Pulmonary artery endothelial cell (primary cell): Measurements from ENCODE around the gene NDUFS6. TPM values are rescaled to one million over a fixed set of nuclear protein-coding genes. Genes with fewer than 3 reads are reported as not detected.
"Not testable (repeated sequence)": the region's sequence is repeated elsewhere in the genome, so short reads cannot be mapped to it uniquely, and the experiment has no call there.

Experiments
- DNase-seq: peaks from one replicate; pipeline ENCODE4 v3.0.0-alpha.2; 2011; ENCODE audit warnings: low read depth, low spot score
- total RNA-seq: library from RNA; depleted of rRNA; stranded (reverse); fragments of >200 nt; gene quantifications from 2 replicates; pipeline ENCODE4 v1.2.3, GENCODE V29; 2014

Gene NDUFS6
- total RNA-seq, 1 donor from 2014 or later = 57.7 TPM

DNA sequence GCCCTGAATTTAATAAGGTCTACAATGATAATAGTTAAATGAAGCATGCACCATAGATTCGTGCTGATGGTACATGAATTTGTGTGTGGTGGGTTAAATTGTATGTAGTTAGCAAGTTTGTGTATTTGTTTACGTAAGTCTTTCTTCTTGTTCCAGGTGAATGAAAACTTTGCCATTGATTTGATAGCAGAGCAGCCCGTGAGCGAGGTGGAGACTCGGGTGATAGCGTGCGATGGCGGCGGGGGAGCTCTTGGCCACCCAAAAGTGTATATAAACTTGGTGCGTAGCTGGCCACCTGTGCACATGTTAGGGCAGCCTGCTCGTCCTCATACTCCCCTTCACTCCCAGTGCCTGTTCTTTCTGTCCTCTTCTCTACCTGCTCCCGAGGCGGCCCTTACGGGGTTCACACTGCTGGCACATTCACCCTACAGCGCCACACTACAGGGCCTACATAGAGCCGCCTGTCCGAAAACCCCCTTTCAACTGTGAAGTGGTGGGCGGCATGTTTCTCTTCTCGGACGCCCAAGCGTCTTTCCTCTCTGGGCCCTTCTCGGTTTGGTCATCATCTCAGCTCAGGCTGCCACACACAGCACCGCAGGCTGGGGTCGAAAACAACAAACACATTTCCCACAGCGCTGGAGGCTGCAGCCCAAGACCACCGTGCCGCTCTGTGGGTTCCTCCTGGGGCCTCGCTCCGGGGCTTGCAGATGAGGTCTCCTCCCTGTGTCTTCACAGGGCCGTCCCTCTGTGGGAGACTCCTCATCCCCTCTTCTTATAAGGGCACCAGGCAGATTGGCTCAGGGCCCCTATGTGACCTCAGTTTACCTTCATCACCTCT is 13.2 kb downstream of the NDUFS6 start:
- no peak for DNase-seq

GRCh38 chr5:1815071-1815786 is 14.0 kb downstream of the NDUFS6 start:
- DNase-seq = no peak

DNA sequence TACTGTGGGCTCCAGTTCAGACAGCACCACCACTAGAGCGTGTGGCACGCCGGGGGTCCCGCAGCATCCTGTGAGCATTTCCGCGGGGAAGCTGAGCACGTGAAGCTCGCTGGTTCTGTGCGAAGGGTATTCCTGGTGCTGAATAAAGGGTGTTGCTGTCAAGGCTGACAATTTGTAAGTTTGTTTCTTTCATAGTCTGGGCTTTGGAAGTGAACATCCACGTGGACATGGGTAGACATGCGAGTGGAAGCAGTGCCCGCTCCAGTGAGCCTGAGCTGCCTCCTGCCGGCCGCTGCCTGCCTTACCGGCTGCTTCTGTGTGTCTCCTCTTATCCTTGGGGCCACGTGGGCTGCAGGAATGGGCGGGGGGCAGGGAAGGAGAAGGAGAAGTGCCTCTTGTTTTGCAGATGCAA is 14.7 kb downstream of the NDUFS6 start:
- no peak for DNase-seq

DNA sequence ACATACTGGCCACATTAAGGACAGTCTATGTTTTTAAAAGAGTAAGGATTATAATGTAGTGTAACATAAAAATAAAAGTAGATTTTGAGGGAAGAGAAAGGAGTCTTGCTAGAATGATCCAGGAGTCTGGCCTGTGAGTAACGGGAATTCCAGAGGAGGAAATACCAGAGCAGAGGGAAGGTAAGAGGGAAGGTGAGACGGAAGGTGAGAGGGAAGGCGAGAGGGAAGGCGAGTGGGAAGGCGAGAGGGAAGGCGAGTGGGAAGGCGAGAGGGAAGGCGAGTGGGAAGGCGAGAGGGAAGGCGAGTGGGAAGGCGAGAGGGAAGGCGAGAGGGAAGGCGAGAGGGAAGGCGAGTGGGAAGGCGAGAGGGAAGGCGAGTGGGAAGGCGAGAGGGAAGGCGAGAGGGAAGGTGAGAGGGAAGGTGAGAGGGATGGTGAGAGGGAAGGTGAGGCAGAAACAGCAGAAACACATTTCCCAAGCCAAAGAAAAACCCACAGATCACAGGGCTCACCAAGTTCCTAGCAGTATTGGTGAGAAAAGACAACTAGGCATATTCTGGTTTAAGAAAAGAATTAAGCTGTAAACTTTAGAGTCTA is 15.4 kb downstream of the NDUFS6 start:
- not testable (repeated sequence) for DNase-seq

DNA sequence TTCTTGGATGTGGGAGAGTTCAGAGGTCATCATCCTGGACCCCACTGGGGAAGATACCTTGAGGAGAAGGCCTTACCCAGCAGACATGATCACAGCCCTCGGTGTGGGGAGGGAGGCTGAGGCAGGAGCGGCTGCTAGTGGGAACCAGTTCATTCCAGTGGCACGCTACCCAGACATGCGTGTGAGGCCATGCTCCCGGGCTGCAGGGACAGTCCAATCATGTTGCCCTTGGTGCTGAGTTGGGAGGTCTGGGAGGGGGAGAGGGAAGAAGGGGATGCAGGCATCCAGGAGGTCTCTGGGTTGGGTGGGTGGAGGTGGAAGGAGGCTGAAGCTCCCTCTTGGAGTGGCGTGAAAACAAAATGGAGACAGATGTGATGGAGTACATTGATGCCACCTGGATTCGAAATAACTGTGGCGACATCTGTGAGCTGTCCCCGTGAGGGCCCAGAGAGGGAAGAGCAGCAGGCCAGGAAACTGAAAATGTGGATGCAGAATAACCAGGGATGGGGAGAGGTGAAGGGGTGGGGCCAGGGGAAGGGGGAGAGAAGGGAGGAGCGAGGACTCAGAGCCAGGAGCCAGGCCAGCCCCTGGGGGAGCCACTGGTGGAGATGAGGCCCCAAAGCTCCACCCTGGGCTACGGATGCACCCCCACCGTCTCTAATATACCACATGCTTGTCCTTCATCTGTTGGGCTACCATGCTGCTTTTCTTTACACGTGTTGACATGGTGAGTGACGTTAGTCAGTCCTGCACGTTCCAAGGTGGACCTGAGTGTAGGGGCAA is 16.2 kb downstream of the NDUFS6 start:
- DNase-seq = no peak

DNA sequence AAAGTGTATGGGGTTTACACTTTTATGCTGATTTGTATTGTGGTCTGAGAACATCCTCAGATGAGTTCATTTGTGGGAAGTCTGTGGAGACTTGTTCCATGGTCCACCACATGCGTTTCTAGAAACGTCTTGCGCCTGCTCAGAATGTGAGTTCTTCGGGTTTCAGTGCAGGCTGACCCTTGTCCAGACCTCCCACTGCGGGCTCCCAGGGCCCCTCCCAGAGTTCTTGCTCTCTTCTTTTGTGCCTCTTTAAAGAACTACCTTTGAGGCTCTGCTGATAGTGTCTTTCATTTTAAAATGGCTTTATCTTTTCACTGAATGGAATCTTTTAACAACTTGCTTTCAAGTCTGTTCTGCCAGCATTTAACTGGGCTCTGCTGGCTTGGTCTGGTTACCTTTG is 17.6 kb downstream of the NDUFS6 start:
- no peak for DNase-seq

DNA sequence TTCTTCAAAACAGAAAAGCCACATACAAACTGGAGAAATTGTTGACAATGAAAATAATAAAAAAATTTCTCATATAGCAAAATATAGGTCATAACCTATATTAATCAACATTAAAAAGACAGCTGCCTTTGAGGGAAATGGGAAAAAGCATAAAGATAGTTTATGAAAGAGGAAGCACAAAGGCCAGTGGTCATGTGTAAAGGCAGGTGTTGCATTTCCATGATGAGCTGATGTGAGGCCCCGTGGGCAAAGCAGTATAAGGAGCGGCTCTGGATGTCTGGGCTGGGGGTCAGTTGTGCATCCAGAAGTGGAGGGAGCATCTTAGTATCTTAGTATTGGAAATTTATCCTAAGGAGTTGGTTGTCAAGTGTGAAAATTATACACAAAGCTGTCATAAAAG is 18.3 kb downstream of the NDUFS6 start:
- DNase-seq = no peak

GRCh38 chr5:1820381-1820780 is 19.2 kb downstream of the NDUFS6 start:
- no peak for DNase-seq

DNA sequence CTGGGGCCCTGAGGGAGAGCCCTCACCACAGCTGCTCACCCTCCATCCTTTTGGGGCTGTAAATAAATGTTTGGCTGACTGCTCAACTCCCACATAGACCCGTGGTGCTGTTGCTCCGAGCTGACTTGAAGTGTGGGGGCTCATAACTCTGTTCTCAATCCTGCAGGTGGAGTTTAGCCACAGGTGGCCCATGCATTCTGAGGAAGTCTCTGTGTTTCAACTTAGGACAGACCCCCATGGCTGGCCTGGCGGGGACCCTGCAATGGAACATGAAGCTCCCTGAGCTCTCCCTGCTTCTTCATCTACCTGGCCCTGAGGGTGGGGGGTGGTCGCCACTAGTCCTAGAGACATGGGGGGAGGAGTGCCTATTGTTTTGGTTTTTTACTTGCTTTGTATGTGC is 19.7 kb downstream of the NDUFS6 start:
- no peak for DNase-seq

DNA sequence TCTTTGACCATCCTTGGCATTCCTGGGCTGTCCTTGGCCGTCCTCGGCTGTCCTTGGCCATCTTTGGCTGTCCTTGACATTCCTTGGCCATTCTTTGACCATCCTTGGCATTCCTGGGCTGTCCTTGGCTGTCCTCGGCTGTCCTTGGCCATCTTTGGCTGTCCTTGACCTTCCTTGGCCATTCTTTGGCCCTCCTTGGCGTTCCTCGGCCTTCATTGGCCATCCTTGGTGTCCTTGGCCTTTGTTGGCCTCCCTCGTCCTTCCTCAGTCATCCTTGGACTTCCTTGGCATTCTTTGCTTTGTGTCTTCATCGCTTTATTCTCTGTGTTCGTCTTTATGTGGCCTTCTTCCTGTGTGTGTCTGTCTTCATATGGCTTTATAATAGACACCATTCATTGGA is 20.7 kb downstream of the NDUFS6 start:
- DNase-seq = no peak

DNA sequence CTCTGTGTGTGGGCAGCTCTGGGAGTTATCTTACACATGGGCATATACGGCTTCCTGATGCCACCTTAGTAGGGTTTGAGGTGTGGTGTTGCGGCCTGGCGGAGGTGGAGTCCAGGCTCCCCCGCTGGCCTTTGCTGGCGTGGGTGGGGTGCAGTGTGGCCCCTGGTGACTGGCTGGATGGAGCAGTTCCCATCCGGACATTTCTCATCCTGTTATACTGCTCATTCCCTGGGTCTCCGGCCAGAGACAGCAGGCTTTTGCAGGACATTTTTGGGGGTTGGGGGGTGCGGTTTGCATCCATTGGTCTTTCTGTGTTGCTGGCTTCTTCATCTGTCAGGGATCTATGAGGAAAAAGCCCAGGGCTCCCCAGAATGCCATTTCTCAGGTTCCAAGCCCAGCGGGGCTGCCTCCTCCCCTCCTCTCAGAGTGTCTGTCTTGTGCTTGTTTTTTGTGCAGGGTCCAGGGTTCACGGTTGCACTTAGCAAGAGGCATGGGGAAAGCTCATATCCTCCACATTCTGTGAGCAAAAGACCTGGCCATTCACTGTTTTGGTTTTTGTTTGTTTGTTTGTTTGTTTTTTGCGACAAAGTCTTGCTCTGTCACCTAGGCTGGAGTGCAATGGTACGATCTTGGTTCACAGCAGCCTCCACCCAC is 22.3 kb downstream of the NDUFS6 start:
- no peak for DNase-seq

- DNase-seq = no peak
These were observed 23.1 kb downstream of the NDUFS6 start for GRCh38 chr5:1824109-1824821.

- no peak for DNase-seq
These were observed 24.0 kb downstream of the NDUFS6 start for GRCh38 chr5:1824903-1825841.

- no peak for DNase-seq
These were observed 25.2 kb downstream of the NDUFS6 start for GRCh38 chr5:1826235-1826980.

- DNase-seq = no peak
These were observed 26.0 kb downstream of the NDUFS6 start for GRCh38 chr5:1827025-1827885.

- no peak for DNase-seq
These were observed 26.7 kb downstream of the NDUFS6 start for GRCh38 chr5:1827886-1828397.

DNA sequence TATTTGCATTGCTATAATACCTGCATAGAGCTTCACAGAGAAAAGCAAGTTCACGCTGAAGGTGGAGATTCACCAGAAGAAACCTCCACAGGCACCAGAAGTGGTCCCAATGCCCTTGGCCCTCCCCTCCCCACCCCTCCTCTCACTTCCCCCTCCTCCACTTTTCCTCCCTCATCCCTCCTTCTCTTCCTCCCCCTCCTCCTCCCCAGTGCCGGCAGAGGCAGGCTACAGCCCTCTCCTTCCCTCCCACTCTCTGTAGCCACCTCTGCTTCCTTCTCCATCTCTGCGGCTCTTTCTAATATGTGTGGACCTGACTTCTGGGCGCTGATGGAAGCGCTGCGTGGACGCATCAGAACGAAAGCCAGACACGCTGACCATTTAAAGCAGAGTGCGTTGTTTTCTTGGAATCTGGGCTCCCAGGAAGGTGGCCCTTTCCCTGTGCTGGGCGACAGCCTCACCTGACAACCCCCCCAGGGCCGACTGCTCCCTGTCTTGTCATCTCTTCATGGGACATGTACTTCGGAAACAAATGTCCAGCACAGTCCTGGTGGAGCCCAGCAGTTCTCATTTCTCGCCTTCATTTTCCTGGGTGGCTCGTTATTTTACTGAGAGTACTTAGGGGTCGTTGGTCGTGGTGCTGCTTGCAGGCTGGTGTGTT is 29.5 kb downstream of the NDUFS6 start:
- DNase-seq = no peak
